Astrocyte of the cerebellum (primary cell): Measurements from ENCODE around the gene PLCD1.

Experiments used
- DNase-seq: peaks from one replicate; pipeline ENCODE4 v3.0.0-alpha.2; 2011; ENCODE audit warnings: low read depth
- H3K4me3 ChIP-seq: 2 replicates; pipeline ENCODE4 v1.5.1; 2011; ENCODE audit warnings: mild to moderate bottlenecking, low read depth, low read length, moderate library complexity
- CTCF ChIP-seq: IDR thresholded peaks from 2 replicates; pipeline ENCODE4 v1.5.1; 2012; ENCODE audit warnings: low read length, low read depth, moderate library complexity, mild to moderate bottlenecking; ENCODE audit errors: missing control alignments
- in situ Hi-C: cut with HindIII; loops from 2 replicates; pipeline ENCODE4 v1.10.0; 2017; ENCODE audit warnings: low sequenced_read_pairs

PLCD1 gene

GRCh38 chr3:38022301-38022700 lies 7.1 kb downstream of the PLCD1 start:
- H3K4me3 ChIP-seq, result no peak overlapping the region
- no peak for DNase-seq
- in situ Hi-C loops, result no loop called here
- TF ChIP-seq CTCF, result no peak

- TF ChIP-seq CTCF, result no peak
- in situ Hi-C loops, result no loop called here
- no peak overlapping the region for H3K4me3 ChIP-seq
- no peak for DNase-seq
These were observed 8.2 kb downstream of the PLCD1 start for GRCh38 chr3:38021196-38021595.

- no peak for TF ChIP-seq CTCF
- DNase-seq, result no peak
- in situ Hi-C loops, result no loop called here
- H3K4me3 ChIP-seq, result no peak overlapping the region
These were observed 9.1 kb downstream of the PLCD1 start for GRCh38 chr3:38020342-38020726.

GRCh38 chr3:38019658-38020341 lies 9.6 kb downstream of the PLCD1 start:
- H3K4me3 ChIP-seq, result no peak overlapping the region
- no peak for DNase-seq
- no peak for TF ChIP-seq CTCF
- in situ Hi-C loops, result no loop called here

- no peak for TF ChIP-seq CTCF
- no peak overlapping the region for H3K4me3 ChIP-seq
- in situ Hi-C loops, result no loop called here
- DNase-seq, result no peak
These were observed 10.9 kb downstream of the PLCD1 start for GRCh38 chr3:38018296-38019266.

GRCh38 chr3:38017445-38018295 lies 11.8 kb downstream of the PLCD1 start:
- no peak for DNase-seq
- no peak for TF ChIP-seq CTCF
- H3K4me3 ChIP-seq, result no peak overlapping the region
- in situ Hi-C loops, result no loop called here
